Cardiac muscle cell (in vitro differentiated cells and primary cell): Measurements from ENCODE around the gene BLCAP. TPM values are rescaled to one million over a fixed set of nuclear protein-coding genes. Genes with fewer than 3 reads are reported as not detected.

Experiments used
- DNase-seq, 2 donors: peaks; one replicate each; pipeline versions ENCODE4 v3.0.0 to v3.0.0-alpha.2; 2010 to 2017; ENCODE audit warnings: low read depth in 1 of 2, low spot score in 1 of 2
- H3K27ac ChIP-seq: fragments of 200-600 bp; sonication (generic); 2 replicates; pipeline ENCODE4 v1.5.1; 2016
- H3K27me3 ChIP-seq: fragments of 200-600 bp; sonication (generic); 2 replicates; pipeline ENCODE4 v1.6.0; 2016; ENCODE audit warnings: control low read depth
- H3K36me3 ChIP-seq: fragments of 200-600 bp; sonication (generic); 2 replicates; pipeline ENCODE4 v1.5.1; 2016; ENCODE audit warnings: control low read depth
- H3K4me1 ChIP-seq: fragments of 200-600 bp; sonication (generic); 2 replicates; pipeline ENCODE4 v1.8.1; 2017; ENCODE audit warnings: low read depth, mild to moderate bottlenecking, mixed run types
- H3K4me3 ChIP-seq: fragments of 200-600 bp; sonication (generic); 2 replicates; pipeline ENCODE4 v1.5.1; 2016; ENCODE audit warnings: mild to moderate bottlenecking
- H3K9me3 ChIP-seq: fragments of 200-600 bp; sonication (generic); 2 replicates; pipeline ENCODE4 v1.5.1; 2017; ENCODE audit warnings: low read depth, mild to moderate bottlenecking, control low read depth
- CTCF ChIP-seq: IDR thresholded peaks from 2 replicates; pipeline ENCODE4 v1.5.1; 2012; ENCODE audit warnings: low read depth, mild to moderate bottlenecking, low read length
- polyA plus RNA-seq: library from polyadenylated mRNA; unstranded; fragments of >200 nt; fragmentation: Nextera tagmentation; extraction: Ambion mirVana; gene quantifications from 2 replicates; pipeline ENCODE4 v1.2.1, GENCODE V29; 2016
- total RNA-seq: library from RNA; depleted of rRNA; stranded (reverse); fragments of >200 nt; gene quantifications from 2 replicates; pipeline ENCODE4 v1.2.3, GENCODE V29; 2016

The BLCAP gene
- total and polyA plus RNA-seq, 2 experiments from 2014 or later = 87.4 to 112 TPM

- Histone ChIP-seq H3K27ac (no peak overlapping the region), H3K9me3 (no peaks in the 10 kb centered on the region), H3K27me3 (no peaks in the 10 kb centered on the region), H3K4me1 (peaks cover 6% of the 10 kb centered on the region), H3K36me3 (peaks cover 2% of the 10 kb centered on the region), H3K4me3 (no peak overlapping the region)
- TF ChIP-seq CTCF = no peak
- DNase-seq = no peak
These were observed 21.4 kb downstream of the BLCAP start for GRCh38 chr20:37506152-37506725.

GRCh38 chr20:37505263-37506151, 22.2 kb downstream of the BLCAP start:
- no peak for TF ChIP-seq CTCF

GRCh38 chr20:37504404-37505096, 23.1 kb downstream of the BLCAP start:
- no peak overlapping the region for H3K4me3 ChIP-seq
- no peak overlapping the region for H3K27ac ChIP-seq
- H3K27me3 ChIP-seq = no peaks in the 10 kb centered on the region
- H3K9me3 ChIP-seq = no peaks in the 10 kb centered on the region
- peaks cover 2% of the 10 kb centered on the region for H3K36me3 ChIP-seq
- no peak for TF ChIP-seq CTCF
- DNase-seq = no peak
- peaks cover 6% of the 10 kb centered on the region for H3K4me1 ChIP-seq

More at GRCh38 chr20:37505263-37506151, 22.2 kb downstream of the BLCAP start:
- Histone ChIP-seq H3K9me3 (no peaks in the 10 kb centered on the region), H3K27me3 (no peaks in the 10 kb centered on the region), H3K27ac (no peak overlapping the region), H3K4me3 (no peak overlapping the region), H3K4me1 (peaks cover 6% of the 10 kb centered on the region), H3K36me3 (peaks cover 2% of the 10 kb centered on the region)
- DNase-seq = no peak

- H3K4me1 ChIP-seq = peaks cover 6% of the 10 kb centered on the region
- H3K27ac ChIP-seq = no peak overlapping the region
- no peak for DNase-seq
- H3K9me3 ChIP-seq = no peaks in the 10 kb centered on the region
- H3K27me3 ChIP-seq = no peaks in the 10 kb centered on the region
- no peak for TF ChIP-seq CTCF
- no peaks in the 10 kb centered on the region for H3K36me3 ChIP-seq
- H3K4me3 ChIP-seq = no peak overlapping the region
These were observed 24.3 kb downstream of the BLCAP start for GRCh38 chr20:37503256-37503927.

- Histone ChIP-seq H3K27ac (no peak overlapping the region), H3K27me3 (no peaks in the 10 kb centered on the region), H3K36me3 (no peaks in the 10 kb centered on the region), H3K4me1 (peaks cover 6% of the 10 kb centered on the region), H3K4me3 (no peak overlapping the region), H3K9me3 (no peaks in the 10 kb centered on the region)
- no peak for TF ChIP-seq CTCF
- no peak for DNase-seq
These were observed 25.0 kb downstream of the BLCAP start for GRCh38 chr20:37502654-37503053.
